ENCODE results near the gene IL20RA. TPM values are rescaled to one million over a fixed set of nuclear protein-coding genes. Genes with fewer than 3 reads are reported as not detected.
"Not testable (repeated sequence)": the region's sequence is repeated elsewhere in the genome, so short reads cannot be mapped to it uniquely, and the experiment has no call there.

The IL20RA gene, protein sequence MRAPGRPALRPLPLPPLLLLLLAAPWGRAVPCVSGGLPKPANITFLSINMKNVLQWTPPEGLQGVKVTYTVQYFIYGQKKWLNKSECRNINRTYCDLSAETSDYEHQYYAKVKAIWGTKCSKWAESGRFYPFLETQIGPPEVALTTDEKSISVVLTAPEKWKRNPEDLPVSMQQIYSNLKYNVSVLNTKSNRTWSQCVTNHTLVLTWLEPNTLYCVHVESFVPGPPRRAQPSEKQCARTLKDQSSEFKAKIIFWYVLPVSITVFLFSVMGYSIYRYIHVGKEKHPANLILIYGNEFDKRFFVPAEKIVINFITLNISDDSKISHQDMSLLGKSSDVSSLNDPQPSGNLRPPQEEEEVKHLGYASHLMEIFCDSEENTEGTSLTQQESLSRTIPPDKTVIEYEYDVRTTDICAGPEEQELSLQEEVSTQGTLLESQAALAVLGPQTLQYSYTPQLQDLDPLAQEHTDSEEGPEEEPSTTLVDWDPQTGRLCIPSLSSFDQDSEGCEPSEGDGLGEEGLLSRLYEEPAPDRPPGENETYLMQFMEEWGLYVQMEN
- 5.1 TPM for total RNA-seq (ENCODE audit: insufficient read depth, low replicate concordance)

- no peak for DNase-seq (ENCODE audit: low spot score)
These were observed at the start of gene IL20RA for GRCh38 chr6:137044366-137045221. TSS of gene IL20RA (minus strand) at chr6:137044965. CDS start at chr6:137044728, 237 bp downstream.

DNA sequence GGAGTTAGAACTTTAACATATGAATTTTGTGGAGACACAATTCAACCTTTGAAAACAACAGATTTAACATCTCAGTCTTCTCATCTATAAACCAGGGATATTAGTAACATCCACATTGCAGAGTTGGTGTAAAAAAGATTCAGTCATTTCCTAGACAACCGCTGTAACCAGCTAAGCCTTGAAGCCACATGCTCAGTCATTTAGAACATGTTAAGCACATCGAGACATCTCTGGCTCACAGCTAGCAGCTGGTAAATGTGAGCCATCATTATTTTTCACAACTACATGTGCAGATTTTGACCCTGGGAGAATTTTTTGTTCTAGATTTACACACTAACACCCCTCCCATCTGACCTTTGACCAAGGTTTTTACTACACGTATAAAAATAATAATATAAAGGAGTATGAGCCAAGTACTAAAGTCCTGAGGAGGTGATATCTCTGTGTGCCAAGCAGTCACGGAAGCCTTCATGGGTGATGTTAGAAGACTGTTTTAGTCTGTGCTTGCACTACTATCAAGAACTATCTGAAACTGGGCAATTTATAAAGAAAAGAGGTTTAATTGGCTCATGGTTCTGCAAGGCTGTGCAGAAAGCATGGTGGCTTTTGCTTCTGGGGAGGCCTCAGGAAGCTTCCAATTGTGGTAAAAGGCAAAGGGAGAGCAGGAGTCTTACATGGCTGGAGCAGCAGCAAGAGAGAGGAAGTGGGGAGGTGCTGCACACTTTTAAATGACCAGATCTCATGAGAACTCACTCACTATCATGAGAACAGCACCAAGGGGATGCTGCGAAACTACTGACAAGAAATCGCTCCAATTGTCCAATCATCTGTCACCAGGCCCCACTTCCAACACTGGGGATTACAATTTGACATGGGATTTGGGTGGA is 48.7 kb upstream of the IL20RA start:
- DNase-seq (ENCODE audit: low spot score), result no peak

DNA sequence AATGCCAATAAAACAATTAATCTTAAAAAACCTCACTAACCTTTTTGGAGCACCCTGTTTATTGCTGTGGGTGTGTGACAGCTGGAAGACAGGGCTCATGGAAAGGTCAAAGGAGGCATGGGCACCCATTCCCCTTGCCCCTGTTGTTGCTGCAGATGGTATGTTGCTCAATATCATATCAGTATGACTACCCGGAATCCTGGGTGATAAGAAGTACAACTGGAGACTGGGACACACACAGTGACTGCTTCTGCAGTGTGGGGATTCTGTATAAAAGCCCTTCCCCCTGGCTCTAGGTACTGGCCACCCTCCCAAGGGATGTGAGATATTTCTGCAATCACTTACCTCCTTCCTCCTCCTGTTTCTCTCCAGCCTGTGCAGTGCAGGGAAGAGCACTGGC is 47.3 kb upstream of the IL20RA start:
- no peak for DNase-seq (ENCODE audit: low spot score)

DNA sequence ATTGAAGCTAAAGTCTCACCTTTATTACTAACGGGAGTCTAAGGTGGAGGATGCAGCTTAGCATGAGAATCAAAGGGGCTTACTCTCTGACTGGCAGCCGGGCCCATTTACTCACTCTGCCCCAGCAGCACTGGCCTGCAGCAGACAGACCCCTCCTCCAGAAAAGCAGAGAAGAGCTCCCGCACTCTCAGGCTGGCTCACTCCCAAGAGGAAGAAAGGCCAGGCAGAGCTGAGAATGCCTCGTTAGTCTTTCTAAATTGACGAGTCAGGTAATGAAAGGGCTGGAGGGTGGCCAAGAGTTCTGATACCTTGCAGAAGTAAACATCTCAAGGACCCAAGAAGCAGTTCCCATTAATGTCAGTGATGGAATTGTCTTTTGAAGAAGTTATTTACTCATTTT is 44.5 kb upstream of the IL20RA start:
- no peak for DNase-seq (ENCODE audit: low spot score)

DNA sequence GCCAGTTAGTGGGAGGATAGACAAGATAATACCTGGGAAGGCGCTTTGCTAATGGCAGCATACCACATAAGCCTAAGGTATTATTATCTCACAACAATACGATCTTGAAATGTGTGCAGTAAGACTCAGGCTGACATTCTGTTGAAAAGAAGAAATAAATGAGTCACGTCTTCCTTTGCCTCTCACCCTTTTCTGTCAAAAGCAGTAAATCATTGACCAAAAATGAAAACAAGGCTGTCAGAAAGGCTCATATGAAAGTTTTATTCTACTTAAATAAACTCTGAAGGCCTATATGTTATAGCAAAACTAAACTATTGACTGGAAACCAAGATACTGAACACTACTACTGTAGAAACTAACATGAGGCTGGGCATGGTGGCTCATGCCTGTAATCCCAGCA is 43.1 kb upstream of the IL20RA start:
- no peak for DNase-seq (ENCODE audit: low spot score)

DNA sequence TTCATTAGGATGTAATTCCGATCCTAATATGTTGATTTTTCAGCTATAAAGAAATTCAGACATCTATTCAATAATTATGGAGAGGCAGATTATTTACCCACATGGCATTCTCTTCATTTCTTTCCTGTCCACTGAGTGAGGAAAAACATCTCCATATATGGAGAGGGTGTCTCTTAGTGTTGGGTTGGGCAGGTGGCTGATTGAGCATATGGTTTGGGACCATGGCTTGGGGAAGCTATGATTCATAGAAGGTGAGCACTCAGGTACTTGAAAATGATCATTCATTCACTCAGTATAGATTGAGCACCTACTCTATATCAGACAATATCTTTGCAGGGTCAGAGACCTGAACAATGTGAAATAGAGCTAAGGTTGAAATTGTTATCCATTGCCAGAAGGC is 41.3 kb upstream of the IL20RA start:
- DNase-seq (ENCODE audit: low spot score), result no peak

DNA sequence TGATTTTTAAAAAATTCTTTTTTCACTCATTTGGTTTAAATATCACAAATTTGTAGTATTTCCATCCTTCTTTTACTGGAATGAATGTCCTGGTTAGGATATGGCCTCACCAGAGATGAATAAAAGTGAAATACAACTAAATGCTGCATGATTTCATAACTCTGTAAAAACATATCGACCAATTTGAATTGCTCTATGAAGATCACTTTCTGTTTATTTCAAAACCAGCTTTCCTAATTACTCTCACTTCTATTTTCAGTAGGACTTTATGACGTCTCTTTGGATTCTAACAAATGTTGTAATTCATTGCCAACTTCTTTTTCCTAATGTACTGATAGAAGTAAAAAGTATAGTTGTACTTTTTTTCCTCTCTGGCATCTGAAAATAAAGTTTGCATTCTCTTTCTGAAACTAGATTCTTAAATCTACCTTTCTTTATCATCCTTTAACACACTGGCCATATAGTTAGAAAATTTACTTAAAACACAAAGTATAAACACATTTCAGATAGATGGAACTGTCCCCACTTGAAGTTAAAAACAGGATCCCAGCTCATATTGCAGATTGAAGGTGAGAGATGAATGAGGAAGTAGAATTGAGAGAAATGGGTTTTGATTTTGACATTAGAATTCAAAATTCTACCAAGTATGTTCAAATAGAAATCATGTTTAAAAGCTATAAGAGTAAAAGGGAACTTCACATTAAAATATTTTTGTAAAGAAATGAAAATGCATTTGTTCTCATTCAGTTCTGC is 40.3 kb upstream of the IL20RA start:
- no peak for DNase-seq (ENCODE audit: low spot score)

GRCh38 chr6:137084090-137084489 is 39.3 kb upstream of the IL20RA start:
- peak; percentile 17 for DNase-seq (ENCODE audit: low spot score)

- no peak for DNase-seq (ENCODE audit: low spot score)
These were observed 37.2 kb upstream of the IL20RA start for GRCh38 chr6:137081997-137082396.

DNA sequence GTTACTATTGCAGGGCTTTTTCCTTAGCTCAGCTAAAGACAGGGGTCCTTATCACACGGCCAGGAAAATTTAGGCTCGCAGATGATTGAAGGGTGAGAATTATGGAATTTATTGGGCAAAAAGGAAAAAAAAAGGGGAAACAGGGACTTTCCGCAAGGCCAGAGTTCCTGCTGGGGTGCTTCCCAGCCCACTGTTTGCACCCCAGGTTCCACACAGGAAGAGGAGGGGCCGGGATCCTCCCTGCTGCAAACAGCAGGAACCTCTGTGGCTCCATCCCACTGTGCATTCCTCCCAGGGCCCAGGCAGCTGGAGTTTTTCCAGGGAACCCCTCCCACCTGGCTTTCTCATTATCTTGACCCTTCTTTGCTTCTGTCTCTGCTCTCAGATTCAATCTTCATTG is 35.9 kb upstream of the IL20RA start:
- no peak for DNase-seq (ENCODE audit: low spot score)

- peak; percentile 74 for DNase-seq (ENCODE audit: low spot score)
These were observed 31.7 kb upstream of the IL20RA start for GRCh38 chr6:137076277-137077068.

DNA sequence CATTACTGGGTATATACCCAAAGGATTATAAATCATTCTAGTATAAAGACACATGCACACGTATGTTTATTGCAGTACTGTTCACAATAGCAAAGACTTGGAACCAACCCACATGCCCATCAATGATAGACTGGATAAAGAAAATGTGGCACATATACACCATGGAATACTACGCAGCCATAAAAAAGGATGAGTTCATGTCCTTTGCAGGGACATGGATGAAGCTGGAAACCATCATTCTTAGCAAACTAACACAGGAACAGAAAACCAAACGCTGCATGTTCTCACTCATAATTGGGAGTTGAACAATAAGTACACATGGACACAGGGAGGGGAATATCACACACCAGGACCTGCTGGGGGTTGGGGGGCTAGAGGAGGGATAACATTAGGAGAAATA is 31.0 kb upstream of the IL20RA start:
- DNase-seq (ENCODE audit: low spot score), result not testable (repeated sequence)

DNA sequence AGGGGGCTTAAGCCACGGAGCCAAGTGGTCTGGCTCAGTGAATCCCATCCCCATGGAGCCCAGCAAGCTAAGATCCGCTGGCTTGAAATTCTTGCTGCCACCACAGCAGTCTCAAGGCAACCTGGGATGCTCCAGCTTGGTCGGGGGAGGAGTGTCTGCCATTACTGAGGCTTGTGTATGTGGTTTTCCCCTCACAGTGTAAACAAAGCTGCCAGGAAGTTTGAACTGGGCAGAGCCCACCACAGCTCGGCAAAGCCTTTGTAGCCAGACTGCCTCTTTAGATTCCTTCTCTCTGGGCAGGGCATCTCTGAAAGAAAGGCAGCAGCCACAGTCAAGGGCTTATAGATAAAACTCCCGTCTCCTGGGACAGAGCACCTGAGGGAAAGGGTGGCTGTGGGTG is 25.5 kb upstream of the IL20RA start:
- DNase-seq (ENCODE audit: low spot score), result no peak

DNA sequence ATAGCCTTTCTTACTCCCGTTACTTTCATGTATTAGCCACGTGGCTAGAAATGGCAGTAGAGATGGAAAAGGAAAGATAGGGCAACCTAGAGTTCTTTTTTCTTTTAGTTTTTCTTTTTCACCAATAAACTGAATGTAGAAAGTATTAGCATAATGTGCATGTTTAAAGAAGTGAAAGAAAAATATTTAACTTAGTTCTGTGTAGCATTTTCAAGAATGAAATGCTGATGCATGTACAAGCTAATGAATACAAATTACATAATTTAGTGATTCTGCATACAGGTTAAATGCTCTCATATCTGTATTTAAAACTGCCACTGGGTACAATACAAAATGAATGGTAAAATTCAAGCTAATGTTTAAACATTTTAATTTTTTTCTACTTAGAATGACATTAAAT is 22.6 kb upstream of the IL20RA start:
- no peak for DNase-seq (ENCODE audit: low spot score)

- no peak for DNase-seq (ENCODE audit: low spot score)
These were observed 13.3 kb upstream of the IL20RA start for GRCh38 chr6:137058037-137058436.

DNA sequence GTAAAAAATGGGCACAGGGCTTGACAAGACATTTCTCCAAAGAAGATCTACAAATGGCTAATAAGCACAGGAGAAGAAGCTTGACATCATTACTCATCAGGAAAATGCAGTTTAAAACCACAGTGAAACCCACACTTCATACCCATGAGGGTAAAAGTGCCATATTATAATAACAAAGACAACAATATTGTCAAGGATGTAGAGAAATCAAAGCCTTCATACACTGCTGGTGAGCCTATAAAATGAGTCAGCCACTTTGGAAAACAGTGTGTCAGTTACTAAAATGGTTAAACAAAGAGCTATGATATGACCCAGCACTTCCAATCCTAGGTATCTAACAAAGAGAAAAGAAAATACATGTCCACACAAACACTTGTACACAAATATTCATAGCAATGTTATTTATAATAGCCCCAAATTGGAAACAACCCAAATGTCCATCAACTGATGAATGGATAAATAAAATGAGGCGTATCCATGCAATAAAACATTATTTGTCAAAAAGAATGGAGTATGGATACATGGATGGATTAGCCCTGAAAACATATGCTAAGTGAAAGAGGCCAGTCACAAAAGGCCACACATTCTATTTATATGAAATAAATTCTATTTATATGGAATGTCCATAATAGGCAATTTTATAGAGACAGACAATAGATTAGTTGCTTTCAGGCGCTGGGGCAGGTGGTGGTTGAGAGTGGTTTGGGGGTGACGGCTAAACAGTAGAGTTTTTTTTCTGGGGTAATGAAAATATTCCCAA is 11.5 kb upstream of the IL20RA start:
- DNase-seq (ENCODE audit: low spot score), result no peak

DNA sequence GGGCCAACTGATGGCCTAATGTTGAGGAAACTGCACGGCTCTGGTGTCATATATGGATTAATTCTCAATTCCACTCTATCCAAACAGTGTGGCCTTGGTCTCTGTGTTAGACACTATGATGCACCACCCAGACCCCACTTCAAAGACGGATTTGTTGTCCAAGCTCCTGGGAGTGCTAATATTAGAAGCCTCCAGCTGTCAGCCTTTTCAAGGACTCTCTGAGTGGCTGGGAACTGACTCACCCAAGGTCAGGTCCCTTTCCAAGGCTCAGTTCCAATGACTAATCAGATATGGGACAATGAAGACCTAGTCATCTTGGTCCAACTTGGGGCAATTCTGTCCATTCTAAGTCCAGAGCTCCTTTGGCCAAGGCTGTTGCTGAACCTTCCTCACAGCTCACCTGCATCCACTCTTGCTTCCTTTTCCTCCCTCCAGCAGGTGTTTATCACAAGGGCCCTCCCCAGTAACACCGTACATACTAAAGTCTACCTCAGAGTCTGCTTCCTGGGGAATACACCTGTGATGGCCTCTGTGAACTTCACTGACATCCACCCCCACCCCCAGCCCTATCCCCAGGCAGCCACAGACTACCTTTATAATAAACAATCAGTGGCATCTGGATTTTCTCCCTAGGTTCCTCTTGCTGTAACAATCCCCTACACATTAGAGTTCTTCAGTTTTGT is 7.2 kb upstream of the IL20RA start:
- DNase-seq (ENCODE audit: low spot score), result no peak

- no peak for DNase-seq (ENCODE audit: low spot score)
These were observed 4.3 kb upstream of the IL20RA start for GRCh38 chr6:137049095-137049494.
